Measurements from ENCODE around the gene ACSL1. TPM values are rescaled to one million over a fixed set of nuclear protein-coding genes. Genes with fewer than 3 reads are reported as not detected.

ACSL1 gene
- total RNA-seq: 316 TPM
- long read RNA-seq, transcript ACSL1-202 (20 exons, 3,636 nt): minor isoform, 7 of 664 reads
- long read RNA-seq, transcript ACSL1-201 (21 exons, 3,832 nt): major isoform, 262 of 664 reads
- long read RNA-seq, partial matches to known transcripts: 70 of 664 reads
- long read RNA-seq, other reads (novel, unspliced or antisense): 321 of 664 reads

- H3K9me3 ChIP-seq (replicated peaks): no peaks in the 10 kb centered on the region
- peak; percentile 26 for TF ChIP-seq CTCF (IDR thresholded peaks at IDR 0.05; ENCODE audit: borderline replicate concordance)
- intact Hi-C loops (cut with micrococcal nuclease): no loop called here
- H3K27me3 ChIP-seq (ENCODE audit: low read depth): no peaks in the 10 kb centered on the region
- DNase-seq: peak; percentile 87
- H3K27ac ChIP-seq (replicated peaks): peak within 1 kb of the TSS; percentile 95
- H3K4me1 ChIP-seq: peaks cover 55% of the 10 kb centered on the region
- peak within 1 kb of the TSS; percentile 73 for H3K4me3 ChIP-seq
- no peaks in the 10 kb centered on the region for H3K36me3 ChIP-seq
Measured at GRCh38 chr4:184825896-184826690, at the start of gene ACSL1. Gene ACSL1 (minus strand): TSS chr4:184825968. CDS start chr4:184803514, 22,454 bp downstream.

GRCh38 chr4:184873054-184873453 is 47.3 kb upstream of the ACSL1 start:
- intact Hi-C loops (cut with micrococcal nuclease): no loop called here
- Histone ChIP-seq H3K36me3 (no peaks in the 10 kb centered on the region), H3K27me3 (ENCODE audit: low read depth) (no peaks in the 10 kb centered on the region), H3K4me3 (no peak overlapping the region), H3K9me3 (replicated peaks) (no peaks in the 10 kb centered on the region), H3K4me1 (no peaks in the 10 kb centered on the region), H3K27ac (replicated peaks) (no peak overlapping the region)
- DNase-seq: no peak
- no peak for TF ChIP-seq CTCF (IDR thresholded peaks at IDR 0.05; ENCODE audit: borderline replicate concordance)

- no peaks in the 10 kb centered on the region for H3K9me3 ChIP-seq (replicated peaks)
- no peaks in the 10 kb centered on the region for H3K4me1 ChIP-seq
- intact Hi-C loops (cut with micrococcal nuclease): no loop called here
- no peaks in the 10 kb centered on the region for H3K27me3 ChIP-seq (ENCODE audit: low read depth)
- no peaks in the 10 kb centered on the region for H3K36me3 ChIP-seq
- H3K27ac ChIP-seq (replicated peaks): no peak overlapping the region
- DNase-seq: no peak
- no peak for TF ChIP-seq CTCF (IDR thresholded peaks at IDR 0.05; ENCODE audit: borderline replicate concordance)
- no peak overlapping the region for H3K4me3 ChIP-seq
Measured at GRCh38 chr4:184870718-184871117, 45.0 kb upstream of the ACSL1 start.

GRCh38 chr4:184868623-184869022 is 42.9 kb upstream of the ACSL1 start:
- no peak overlapping the region for H3K4me3 ChIP-seq
- no peaks in the 10 kb centered on the region for H3K4me1 ChIP-seq
- TF ChIP-seq CTCF (IDR thresholded peaks at IDR 0.05; ENCODE audit: borderline replicate concordance): no peak
- no peak for DNase-seq
- intact Hi-C loops (cut with micrococcal nuclease): no loop called here
- H3K9me3 ChIP-seq (replicated peaks): no peaks in the 10 kb centered on the region
- H3K27ac ChIP-seq (replicated peaks): no peak overlapping the region
- no peaks in the 10 kb centered on the region for H3K36me3 ChIP-seq
- H3K27me3 ChIP-seq (ENCODE audit: low read depth): no peaks in the 10 kb centered on the region

DNA sequence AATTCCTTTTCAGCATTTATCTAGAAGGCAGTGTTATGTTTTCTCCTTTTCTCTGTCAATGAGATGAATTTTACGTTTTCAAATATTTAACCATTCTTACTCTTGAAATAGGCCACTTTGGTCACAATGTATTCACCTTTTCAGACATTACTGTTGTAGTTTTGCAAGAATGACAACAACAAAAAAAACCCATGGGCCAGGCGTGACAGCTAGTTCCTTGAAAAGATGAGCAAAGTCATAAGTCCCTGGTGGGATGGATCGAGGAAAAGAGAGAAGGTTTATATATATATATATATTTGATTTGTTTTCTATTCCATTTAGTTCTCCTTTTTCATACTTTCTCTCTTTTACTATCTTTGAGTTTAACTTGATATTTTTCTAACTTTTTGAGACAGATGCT is 38.1 kb upstream of the ACSL1 start:
- no peaks in the 10 kb centered on the region for H3K27me3 ChIP-seq (ENCODE audit: low read depth)
- no peak overlapping the region for H3K4me3 ChIP-seq
- H3K27ac ChIP-seq (replicated peaks): no peak overlapping the region
- H3K4me1 ChIP-seq: no peaks in the 10 kb centered on the region
- H3K36me3 ChIP-seq: no peaks in the 10 kb centered on the region
- intact Hi-C loops (cut with micrococcal nuclease): no loop called here
- H3K9me3 ChIP-seq (replicated peaks): no peaks in the 10 kb centered on the region
- TF ChIP-seq CTCF (IDR thresholded peaks at IDR 0.05; ENCODE audit: borderline replicate concordance): no peak
- DNase-seq: no peak
